GM12872 (cell line): Measurements from ENCODE around the gene ATXN10.

Experiments used
- TF ChIP-seq, protein P1 (sequence below): IDR thresholded peaks from 3 replicates; pipeline ENCODE4 v1.5.1; 2011; ENCODE audit warnings: low read depth, mild to moderate bottlenecking, low read length, moderate library complexity; ENCODE audit not compliant: insufficient read depth

The ATXN10 gene

DNA sequence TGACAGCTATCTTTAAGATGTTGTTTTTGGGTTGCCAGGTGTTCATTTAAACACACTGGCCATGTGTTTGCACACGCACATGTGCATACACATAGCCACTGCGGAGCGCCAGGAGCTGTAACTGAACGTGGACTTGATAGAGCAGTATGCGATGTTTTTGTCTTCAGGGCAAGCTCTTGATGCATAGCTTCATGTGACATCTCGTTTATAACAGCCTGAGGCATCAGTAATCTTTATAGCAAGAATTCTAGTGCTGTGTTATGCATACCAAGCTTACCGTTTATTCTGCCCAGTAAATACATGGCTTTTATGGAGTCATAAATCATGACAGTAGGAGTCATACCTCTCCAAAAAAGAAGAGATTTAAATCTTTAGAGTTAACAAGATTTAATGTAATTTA is 87.0 kb downstream of the ATXN10 start:
- TF ChIP-seq, protein P1, sequence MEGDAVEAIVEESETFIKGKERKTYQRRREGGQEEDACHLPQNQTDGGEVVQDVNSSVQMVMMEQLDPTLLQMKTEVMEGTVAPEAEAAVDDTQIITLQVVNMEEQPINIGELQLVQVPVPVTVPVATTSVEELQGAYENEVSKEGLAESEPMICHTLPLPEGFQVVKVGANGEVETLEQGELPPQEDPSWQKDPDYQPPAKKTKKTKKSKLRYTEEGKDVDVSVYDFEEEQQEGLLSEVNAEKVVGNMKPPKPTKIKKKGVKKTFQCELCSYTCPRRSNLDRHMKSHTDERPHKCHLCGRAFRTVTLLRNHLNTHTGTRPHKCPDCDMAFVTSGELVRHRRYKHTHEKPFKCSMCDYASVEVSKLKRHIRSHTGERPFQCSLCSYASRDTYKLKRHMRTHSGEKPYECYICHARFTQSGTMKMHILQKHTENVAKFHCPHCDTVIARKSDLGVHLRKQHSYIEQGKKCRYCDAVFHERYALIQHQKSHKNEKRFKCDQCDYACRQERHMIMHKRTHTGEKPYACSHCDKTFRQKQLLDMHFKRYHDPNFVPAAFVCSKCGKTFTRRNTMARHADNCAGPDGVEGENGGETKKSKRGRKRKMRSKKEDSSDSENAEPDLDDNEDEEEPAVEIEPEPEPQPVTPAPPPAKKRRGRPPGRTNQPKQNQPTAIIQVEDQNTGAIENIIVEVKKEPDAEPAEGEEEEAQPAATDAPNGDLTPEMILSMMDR, result no peak

- TF ChIP-seq, protein P1, result no peak
Observed at GRCh38 chr22:45760682-45761081, 89.0 kb downstream of the ATXN10 start.

- TF ChIP-seq, protein P1, result no peak
Observed at GRCh38 chr22:45762545-45763235, 91.1 kb downstream of the ATXN10 start.

- TF ChIP-seq, protein P1, result no peak
Observed at GRCh38 chr22:45763236-45763624, 91.6 kb downstream of the ATXN10 start.

DNA sequence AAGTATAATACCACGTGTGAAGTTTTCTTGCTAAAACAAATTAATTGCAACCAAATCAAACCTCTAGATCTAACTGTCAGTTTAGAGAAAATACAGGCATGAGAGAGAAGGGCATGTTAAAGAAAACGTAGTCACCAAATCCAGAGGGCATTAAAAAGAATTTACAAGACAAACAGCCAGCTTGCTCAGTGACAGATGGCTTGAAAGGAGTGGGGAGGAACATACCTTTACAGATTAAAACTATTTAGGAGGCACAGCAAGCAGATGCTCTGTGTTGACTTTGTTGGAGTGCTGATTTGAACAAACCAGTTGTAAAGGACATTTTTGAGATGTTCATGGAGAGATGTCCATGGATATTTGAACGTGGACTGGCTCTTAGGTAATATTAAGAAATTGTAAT is 96.9 kb downstream of the ATXN10 start:
- TF ChIP-seq, protein P1, result no peak

- TF ChIP-seq, protein P1, result no peak
Observed at GRCh38 chr22:45769569-45770210, 98.1 kb downstream of the ATXN10 start.

DNA sequence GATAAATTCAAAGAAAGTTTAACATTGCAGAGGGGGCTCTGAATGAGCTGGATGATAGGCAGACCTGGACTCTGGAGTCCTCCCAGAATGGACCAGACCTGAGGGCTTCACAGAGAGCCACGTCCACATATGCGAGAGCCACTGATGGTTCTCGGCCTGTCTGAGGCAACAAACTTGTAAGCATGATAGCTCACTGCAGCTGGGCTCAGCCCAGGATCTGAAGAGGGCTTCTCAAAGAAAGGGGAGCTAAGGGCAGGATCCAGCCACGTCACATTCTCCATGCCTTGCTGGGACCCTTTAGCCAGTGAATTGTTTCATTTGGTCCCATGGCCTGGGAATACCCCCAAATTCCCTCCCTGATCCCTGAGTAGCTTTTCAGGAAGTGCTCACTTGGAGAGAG is 98.9 kb downstream of the ATXN10 start:
- TF ChIP-seq, protein P1, result no peak
